GM18526 (cell line): ENCODE measurements around the gene UCHL1.

Source experiments
- POLR2A ChIP-seq: IDR thresholded peaks from 3 replicates; pipeline ENCODE4 v1.6.1; 2011; ENCODE audit not compliant: insufficient read length; ENCODE audit errors: extremely low read depth

UCHL1 gene

DNA sequence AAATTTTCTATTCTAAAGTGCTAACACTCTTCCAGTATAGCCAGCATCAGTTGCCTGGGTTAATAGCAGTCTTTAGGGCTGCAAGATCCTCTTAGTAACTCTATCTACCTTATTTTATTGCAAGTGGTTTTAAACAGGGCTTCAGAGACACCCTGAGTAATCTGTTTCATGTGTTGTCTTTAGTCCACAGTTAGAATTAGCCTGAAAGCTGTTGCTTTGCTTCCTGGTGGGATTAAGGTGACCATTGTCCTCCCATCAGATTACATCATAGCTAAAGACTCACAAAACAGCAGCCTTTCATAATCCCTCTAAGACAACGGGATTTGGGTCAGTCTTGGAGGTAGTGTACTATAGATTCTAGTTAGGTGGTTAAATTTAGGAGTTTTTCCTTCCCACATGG lies 7.5 kb downstream of the UCHL1 start:
- TF ChIP-seq POLR2A, result no peak

DNA sequence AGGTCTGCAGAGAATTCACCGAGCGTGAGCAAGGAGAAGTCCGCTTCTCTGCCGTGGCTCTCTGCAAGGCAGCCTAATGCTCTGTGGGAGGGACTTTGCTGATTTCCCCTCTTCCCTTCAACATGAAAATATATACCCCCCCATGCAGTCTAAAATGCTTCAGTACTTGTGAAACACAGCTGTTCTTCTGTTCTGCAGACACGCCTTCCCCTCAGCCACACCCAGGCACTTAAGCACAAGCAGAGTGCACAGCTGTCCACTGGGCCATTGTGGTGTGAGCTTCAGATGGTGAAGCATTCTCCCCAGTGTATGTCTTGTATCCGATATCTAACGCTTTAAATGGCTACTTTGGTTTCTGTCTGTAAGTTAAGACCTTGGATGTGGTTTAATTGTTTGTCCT lies 11.3 kb downstream of the UCHL1 start:
- TF ChIP-seq POLR2A, result no peak

DNA sequence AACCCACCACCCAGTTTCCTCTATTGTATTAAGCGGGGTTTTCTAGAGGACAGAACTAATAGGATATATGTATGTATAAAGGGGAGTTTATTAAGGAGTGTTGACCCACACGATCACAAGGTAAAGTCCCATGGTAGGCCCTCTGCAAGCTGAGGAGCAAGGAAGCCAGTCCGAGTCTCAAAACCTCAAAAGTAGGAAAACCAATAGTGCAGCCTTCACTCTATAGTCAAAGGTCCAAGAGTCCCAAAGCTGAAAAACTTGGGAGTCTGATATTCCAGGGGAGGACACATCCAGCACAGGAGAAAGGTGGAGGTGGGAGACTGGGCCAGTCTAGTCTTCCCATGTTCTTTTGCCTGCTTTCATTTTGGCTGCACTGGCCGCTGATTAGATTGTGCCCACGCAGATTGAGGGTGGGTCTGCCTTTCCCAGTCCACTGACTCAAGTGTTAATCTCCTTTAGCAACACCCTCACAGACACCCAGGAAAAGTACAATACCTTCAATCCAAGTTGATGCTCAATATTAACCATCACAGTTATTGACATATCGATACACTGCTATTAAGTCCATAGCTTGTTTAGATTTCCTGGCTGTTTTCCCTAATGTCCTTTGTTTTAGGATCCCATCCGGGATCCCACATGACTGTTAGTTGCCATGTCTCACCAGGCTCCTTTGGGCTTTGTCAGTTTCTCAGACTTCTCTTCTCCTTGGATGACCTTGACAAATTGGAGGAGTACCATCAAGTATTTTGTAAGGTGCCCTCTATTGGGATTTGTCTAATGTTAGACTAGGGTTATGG lies 12.2 kb downstream of the UCHL1 start:
- TF ChIP-seq POLR2A, result no peak

DNA sequence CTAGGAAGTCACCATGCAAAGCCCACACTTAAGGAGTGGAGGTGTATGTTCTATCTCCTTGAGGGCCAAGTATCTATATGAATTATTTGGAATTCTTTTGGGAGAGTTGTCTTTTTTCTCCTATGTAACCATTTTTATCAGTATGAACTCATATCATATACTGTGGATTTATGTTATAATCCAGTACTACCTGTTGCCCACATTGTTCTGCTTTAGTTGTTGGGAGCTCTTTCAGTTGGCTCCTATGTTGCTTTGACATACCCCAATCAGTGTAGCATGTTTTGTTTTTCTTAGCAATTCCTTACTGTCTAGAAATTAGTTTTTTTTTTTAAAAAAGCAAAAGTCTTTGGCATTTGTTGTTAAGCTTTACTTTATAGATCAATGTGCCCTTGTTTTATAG lies 13.0 kb downstream of the UCHL1 start:
- no peak for TF ChIP-seq POLR2A

DNA sequence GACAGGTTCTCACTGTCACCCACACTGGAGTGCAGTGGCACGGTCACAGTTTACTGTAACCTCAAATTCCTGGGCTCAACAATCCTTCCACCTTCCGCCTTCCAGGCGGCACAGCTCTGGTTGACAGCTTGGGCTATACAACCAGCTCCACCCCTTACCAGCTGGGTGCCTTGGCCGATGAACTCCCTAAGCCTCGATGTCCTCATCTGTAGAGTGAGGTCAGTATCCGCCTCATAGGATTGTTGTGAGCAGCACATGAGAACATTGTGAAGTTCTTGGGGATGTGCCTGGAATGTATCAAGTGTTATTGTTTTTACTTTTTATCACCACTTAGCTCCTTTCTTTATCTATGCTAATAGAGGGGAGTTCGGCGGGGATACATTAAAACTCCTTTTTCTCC lies 23.3 kb downstream of the UCHL1 start:
- no peak for TF ChIP-seq POLR2A

DNA sequence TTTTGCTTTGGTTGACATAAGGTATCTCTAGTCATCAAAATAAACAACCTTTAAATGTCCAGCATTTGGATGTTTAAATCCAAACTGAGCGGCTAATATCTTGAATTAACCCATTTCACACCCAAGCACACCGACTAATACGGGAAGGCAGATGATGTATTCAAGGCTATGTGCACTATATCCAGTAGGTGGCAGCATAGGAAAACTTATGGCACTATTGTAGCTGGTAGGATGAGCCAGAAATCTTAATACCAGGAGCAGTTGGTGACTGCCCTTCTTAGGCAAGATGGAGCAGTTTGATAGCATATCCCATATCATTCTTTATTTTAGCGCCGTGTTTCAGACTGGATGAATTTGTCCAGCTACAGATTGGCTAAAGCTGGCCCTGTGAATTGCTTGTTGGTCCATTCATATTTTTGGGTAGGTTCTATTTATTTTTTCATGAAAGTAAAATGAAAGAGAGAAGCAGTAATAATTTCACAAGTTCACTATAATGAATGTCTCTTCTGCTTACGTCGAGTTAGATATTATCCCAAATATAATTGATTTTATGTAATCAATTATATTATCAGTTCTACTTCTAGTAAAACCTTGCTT lies 24.4 kb downstream of the UCHL1 start:
- no peak for TF ChIP-seq POLR2A

DNA sequence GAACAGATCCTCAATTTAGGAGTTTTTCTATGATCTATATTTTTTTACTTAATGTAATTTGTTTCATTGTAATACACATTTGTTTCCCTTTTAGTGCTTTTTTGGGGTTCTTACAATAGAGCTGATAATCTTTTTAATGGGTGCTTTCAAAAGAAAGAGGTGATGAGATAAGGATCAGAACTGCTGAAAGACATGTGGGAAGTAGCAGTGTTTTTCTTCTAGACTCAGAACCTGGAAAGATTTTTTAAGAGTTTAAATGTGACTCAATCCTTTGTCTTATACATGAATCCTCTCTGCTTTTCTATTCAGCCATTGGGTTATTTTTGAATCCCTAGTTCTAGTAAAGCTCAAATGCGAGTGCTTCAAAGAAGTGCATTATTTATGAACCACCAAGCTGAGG lies 25.6 kb downstream of the UCHL1 start:
- no peak for TF ChIP-seq POLR2A

DNA sequence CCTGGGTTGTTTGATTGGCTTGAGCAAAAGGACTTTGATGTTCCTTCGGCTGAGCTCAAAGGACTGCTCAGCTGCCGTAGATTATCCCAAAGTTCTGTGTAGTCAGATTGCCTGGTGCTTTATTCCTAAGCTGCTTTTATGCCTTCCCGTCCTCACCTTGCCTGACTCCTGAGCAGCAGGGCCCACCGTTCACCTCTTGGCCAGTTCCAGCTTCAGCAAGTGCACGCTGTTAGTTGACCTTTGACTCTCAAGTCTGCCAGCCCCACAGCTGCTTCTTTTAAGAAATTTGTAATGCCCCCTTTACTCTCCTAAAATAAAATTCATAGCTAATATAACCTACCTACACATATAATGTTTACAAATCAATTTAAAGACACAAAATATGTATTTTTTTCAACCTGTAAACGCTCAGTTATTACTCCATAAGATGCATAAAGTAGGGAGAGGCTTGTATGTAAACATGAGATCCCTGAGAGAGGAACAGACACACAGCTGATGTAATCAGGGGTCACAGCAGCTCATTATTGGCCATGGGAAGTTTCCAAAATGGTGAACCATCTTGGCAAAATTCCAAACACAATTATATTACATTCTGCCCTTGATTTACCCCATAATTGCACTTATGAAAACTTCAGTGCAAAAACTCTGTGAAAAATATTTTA lies 28.6 kb downstream of the UCHL1 start:
- no peak for TF ChIP-seq POLR2A

DNA sequence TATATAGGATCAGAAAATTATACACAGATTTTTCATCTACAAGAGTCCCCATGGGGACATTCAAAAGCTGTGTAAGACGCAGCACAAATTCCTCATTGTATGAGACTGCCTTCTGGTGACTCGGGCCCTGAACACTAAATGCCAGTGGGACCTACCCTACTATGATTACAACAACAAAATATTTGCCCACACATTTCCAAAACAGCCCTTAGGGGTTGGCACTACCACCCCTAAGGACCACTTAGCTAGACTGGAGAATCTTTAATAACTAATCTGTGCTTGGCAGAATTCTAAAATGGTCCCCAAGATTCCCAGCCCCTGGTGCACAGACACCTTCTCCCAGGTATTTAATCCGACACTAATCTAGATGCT lies 29.1 kb downstream of the UCHL1 start:
- TF ChIP-seq POLR2A, result no peak

DNA sequence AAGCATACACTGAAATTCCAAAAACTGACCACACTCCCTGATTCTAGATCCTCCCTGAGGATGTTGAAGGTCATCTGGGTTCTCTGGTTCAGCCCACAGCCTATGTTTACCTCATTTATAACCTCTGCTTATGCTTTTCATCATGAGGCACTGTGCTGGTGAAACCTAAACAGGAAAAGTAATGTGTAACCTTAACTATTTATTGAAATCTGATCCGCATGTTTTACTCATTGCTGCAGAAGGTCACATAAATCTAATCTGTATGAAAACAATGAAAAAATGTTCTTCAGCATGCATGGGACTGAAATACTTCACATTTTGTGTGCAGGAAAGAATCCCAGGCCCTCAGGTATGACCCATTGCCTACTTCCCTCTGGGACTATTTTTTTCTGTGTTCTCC lies 30.3 kb downstream of the UCHL1 start:
- no peak for TF ChIP-seq POLR2A

DNA sequence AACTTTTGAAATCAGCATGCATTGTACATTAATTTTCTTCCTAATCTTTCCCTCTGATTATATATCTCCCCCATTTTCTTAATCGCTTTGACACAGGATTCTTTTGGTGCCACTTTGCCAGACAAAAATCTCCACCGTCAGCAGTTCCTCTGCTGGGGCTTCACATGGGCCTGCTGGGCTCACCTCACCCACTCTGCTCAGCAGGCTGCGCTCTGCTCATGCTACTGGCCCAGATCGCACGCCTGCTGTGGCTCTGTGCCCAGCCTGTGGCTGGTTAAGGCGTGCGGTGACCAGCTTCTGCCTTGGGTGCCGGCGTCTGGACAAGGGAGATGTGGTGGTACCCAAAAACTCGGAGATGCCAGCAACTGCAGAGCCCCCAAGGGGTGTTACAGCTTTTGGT lies 31.1 kb downstream of the UCHL1 start:
- TF ChIP-seq POLR2A, result no peak

DNA sequence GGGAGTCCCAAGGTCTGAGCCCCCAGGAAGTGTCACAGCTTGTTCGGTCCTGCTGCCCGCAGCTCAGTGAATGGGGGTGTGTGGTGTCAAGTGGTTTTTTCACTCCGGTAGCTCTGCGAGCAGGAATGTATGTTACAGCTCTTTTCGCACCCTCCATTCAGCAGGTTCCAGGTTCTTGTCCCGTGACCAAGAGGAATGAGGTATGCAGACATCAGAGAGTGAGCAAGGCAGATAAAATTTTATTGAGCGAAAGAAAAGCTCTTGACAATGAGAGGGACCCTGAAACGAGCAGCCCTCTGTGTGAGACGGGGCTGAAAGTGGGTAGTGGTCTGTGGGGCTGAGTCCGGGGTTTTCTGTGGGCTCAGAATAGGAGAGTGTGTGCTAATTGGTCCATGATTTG lies 31.5 kb downstream of the UCHL1 start:
- TF ChIP-seq POLR2A, result no peak

DNA sequence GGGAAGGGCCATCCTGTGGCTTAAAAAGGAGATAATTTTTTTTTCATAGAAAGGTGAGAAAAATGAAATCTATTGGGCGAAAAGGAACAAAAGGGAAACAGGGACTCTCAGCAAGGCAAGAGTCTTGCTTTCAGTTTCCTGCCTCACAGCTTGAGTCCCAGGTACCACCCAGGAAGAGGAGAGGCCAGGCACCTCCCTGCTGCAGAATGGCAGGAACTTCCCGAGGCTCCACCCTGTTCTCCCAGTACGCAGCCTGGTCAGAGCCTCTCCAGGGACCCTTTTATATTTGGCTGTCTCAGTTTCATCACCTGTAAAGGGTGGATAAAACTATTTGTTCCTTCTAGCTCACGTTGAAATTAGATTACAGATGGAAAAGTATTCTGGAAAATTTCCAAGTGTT lies 33.8 kb downstream of the UCHL1 start:
- no peak for TF ChIP-seq POLR2A

DNA sequence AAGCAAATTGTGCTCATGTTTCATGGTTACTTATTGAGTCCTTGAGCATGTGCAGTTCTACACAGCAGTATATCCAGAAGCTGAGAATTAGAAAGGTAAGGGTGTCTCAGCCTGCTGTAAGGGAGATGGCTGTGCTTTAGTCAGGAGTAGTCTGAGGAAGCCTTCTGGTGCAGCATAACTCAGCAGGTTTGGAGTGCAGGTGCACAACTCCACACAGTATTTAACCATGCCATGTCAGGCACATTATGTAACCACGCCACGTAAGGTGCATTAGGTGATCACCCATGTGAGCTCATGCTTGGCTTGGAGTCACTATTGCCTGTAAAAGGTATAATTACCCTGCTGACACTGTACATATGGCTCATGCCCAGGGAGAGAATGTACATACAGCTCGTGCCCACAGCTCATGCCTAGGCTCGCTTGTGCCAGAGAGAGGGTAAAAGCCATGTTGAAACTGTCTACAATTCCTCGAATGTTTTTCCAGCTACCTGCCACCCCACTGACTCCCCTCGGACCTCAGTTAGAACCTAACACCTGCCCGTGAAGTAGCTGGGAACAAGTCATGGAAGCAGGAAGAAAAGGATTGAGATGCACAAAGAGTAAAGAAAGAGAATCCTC lies 37.8 kb downstream of the UCHL1 start:
- no peak for TF ChIP-seq POLR2A

DNA sequence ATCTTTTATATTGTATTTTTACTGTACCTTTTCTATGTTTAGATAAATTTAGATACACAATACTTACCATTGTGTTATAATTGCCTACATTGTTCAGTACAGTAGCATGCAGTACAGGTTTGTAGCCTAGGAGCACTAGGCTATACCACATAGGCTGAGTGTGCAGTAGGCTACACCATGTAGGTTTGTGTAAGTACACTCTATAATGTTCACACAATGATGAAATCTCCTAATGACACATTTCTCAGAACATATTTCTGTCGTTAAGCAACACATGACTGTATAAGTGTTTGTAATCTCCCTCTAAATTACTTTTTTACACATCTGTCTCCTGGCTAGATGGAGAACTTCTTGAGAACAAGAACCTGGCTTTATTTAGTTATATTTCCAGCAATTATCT lies 40.3 kb downstream of the UCHL1 start:
- TF ChIP-seq POLR2A, result no peak

DNA sequence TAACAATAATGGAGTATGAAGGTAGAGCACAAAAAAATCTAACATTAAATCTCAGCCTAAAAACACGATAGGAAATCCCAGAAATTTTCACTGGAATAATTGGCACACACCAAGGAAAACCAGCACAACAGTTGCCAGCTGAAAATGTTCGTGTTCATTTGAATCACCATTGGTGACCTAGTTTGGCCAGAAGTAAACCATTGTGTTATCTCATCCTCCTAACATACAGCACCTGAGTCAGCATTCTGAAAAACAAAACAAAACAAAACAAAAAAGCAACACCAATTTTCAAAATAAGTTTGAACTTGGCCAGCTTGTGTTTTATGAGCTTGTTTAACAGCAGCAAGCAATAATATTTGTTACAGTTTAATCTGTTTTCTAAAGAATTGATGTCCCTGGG lies 41.1 kb downstream of the UCHL1 start:
- no peak for TF ChIP-seq POLR2A
